Left hindlimb (tissue), 1 donor: Measurements from ENCODE around the gene ZNF165.
"Not testable (repeated sequence)": the region's sequence is repeated elsewhere in the genome, so short reads cannot be mapped to it uniquely, and the experiment has no call there.

Experiments
- DNase-seq: peaks from one replicate; pipeline ENCODE4 v3.0.0-alpha.2; 2018

Gene ZNF165

GRCh38 chr6:28080381-28080630 is at the start of gene ZNF165:
ZNF165 (plus strand) TSS chr6:28080568; CDS start chr6:28085481, 4,913 bp downstream.
- DNase-seq, result not testable (repeated sequence)

- DNase-seq, result no peak
These were observed 26.8 kb upstream of the ZNF165 start for GRCh38 chr6:28053584-28053983.

- no peak for DNase-seq
These were observed 20.0 kb upstream of the ZNF165 start for GRCh38 chr6:28060405-28060804.

- no peak for DNase-seq
These were observed 16.1 kb upstream of the ZNF165 start for GRCh38 chr6:28064272-28064671.

- DNase-seq, result no peak
These were observed 12.3 kb upstream of the ZNF165 start for GRCh38 chr6:28068067-28068466.

- DNase-seq, result not testable (repeated sequence)
These were observed 9.4 kb upstream of the ZNF165 start for GRCh38 chr6:28070968-28071367.

GRCh38 chr6:28078050-28078449 is 2.3 kb upstream of the ZNF165 start:
- no peak for DNase-seq

DNA sequence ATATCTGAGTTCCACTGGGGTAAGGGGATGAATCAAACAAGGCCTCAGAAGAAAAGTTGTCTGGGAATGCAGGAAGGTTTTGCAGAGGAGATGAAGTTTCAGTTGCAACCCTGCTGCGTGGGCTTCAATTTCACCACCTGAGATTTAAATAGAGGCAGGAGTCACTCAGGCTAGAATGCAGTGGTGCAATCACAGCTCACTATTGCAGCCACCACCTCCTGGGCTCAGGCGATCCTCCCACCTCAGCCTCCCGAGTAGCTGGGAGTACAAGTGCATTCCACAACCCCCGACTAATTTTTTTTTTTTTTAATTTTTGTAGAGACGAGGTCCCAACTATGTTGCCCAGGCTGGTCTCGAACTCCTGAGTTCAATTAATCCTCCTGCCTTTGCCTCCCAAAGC is 1.5 kb upstream of the ZNF165 start:
- no peak for DNase-seq

DNA sequence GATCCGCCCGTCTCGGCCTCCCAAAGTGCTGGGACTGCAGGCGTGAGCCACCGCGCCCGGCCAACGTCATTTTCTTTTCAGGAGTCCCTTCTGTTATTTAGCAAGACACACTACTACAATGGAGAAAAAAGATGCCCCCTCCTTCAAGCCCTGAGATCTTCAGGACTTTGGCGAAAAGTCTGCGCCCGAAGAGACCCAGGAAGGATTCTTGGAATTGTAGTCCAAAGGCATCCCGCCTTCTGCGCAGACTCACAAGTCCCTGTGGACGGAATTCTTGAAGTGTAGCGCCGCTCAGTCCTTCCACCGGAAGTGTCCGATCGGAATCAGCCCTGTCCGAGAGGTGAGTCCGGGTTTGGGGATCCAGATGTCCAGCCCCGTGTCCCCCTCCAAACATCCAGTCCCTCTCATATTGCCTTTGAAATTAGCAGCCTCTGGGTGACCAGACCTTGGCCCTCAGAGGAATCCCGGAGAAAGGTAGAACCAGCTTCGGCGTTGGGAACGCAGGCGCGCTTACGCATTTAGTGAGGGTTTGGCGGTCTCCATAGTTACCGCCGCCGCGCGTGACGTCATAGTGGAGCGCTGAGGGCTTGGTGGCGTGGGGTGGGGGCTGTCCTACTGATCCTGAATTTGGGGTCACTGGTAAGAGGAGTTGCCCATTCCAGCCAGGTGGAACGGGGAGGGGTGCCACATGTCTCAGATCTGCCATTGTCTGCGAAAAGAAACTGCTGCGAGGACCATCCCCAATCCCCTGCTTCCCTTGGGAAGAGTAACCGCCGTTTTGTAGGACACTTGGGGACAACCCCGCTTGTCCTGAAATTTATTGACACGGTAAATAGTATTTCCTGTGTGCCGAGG is 490 bp downstream of the ZNF165 start:
- DNase-seq, result peak; percentile 96

DNA sequence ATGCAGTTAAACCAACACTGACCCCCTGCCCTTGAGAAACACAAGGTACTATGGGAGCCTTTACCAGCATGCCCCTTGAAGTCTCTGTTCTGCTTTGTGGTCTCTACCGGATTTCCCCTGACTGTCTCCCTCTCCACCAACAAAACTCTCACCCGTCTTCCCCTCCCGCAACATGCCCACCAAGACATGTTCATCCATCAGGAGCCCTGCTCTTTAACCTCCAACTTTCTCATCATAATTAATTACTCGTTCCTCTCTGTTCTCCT is 1.1 kb downstream of the ZNF165 start:
- no peak for DNase-seq

- no peak for DNase-seq
These were observed 2.6 kb downstream of the ZNF165 start for GRCh38 chr6:28082939-28083338.

GRCh38 chr6:28089054-28089453 is 8.7 kb downstream of the ZNF165 start:
- no peak for DNase-seq

DNA sequence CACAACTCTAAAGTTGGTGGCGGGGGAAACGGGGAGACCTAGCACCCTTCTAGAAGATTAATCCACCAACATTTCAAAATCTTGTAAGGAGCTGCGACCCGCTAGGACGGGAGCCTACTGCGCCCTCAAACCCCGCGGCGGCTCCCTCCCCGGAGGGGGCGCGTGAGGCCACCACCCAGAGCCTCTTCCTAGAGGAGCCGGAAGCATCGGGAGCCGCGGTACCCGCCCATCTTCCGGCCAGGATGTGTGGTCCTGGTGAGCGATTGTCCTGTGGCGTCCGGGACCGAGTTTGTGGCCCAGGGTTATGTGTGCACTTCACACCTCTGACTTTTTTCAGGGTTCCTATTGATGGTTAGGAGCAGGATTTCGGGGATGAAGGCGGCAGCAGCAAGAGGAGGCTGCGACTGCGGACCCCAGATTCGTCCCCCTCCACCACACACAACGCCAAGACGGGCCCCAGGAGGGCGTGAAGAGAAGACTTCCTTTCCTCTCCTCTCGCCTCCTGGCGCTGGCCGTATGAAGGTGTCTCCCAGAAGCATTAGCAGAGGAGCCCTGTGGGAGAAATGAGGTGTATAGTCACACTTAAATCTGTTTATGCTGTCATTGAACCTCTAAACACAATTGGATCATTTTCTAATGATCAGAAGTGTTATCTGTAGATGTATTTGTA is 10.7 kb downstream of the ZNF165 start:
- DNase-seq, result peak; percentile 47

- not testable (repeated sequence) for DNase-seq
These were observed 21.9 kb downstream of the ZNF165 start for GRCh38 chr6:28102222-28102621.

DNA sequence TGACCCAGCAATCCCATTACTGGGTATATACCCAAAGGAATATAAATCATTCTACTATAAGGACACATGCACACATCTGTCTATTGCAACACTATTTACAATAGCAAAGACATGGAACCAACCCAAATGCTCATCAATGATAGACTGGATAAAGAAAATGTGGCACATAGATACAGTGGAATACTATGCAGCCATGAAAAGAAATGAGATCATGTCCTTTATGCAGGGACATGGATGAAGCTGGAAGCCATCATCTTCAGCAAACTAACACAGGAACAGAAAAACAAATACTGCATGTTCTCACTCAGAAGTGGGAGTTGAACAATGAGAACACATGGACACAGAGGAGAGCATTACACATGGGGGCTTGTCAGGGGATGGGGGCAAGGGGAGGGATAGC is 22.3 kb downstream of the ZNF165 start:
- not testable (repeated sequence) for DNase-seq

GRCh38 chr6:28104392-28105244 is 24.2 kb downstream of the ZNF165 start:
- peak; percentile 88 for DNase-seq

DNA sequence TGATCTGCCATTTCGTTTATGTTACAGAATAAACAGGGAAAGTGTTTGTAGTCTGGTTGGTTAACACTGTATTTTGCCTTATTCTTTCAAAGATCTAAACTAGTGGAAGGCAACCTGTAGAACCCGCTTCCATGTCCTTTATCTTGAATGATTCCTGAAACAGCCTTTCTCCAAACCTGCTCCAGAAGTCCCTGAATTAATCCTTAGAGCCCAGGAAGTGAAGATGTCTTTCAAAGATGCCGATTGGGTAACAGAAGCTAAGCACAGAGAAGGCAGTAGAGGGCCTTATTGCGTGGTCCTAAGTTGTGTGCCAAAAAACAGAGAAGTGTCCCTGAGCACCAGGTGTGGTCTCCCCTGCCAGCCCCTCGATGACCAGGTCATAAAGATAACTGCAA is 24.9 kb downstream of the ZNF165 start:
- DNase-seq, result no peak

DNA sequence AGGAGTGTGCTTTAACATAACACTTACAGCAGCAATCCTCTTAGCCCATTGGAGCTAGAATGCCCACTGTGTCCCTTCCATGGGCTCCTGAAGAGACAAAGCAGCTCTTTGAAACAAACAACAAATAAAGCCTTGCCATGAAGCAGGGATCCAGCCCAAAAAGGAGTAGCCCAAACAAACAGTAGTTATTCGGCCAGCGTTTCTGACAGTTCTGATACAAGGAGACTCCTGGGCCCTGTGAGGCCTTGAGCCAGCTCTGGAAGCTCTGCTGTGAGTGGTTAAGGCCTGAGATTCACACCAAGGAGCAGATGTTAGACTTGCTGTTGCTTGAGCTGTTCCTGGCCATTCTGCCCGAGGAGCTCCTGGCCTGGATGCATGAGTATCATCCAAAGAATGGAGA is 27.1 kb downstream of the ZNF165 start:
- no peak for DNase-seq

DNA sequence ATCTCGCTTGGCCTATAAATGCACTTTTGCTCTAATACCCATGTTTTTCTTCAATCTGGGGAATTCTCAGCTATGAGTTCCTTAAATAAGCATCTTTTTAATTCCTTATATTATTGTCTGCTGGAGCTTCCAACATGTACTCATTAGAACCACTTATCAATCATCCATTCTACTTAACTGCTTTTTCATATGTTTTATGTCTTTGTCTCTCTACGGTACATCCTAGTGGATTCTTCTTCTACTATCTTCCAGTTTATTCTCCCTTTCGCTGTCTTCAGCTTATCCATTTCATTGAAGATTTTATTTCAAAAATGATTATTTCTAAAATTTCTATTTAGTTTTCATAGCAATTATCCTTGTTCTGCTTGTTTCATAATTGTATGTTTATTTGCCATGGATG is 31.6 kb downstream of the ZNF165 start:
- no peak for DNase-seq

DNA sequence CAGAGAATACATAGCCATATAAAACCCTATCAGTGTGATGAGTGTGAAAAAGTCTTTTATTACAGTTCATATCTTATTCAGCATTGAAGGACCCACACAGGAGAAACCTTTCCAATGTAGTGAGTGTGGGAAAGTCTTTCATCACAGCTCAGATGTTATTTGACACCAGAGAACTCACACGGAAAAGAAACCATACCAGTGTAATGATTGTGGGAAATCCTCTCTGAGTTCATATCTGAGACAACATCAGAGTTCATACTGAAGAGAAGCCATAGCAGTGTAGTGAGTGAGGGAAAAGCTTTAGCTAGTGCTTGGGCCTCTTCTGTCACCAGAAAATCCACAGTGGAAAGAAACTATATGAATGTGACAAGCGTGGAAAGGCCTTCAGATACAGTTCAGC is 35.4 kb downstream of the ZNF165 start:
- no peak for DNase-seq

GRCh38 chr6:28117386-28118050 is 37.1 kb downstream of the ZNF165 start:
- no peak for DNase-seq

DNA sequence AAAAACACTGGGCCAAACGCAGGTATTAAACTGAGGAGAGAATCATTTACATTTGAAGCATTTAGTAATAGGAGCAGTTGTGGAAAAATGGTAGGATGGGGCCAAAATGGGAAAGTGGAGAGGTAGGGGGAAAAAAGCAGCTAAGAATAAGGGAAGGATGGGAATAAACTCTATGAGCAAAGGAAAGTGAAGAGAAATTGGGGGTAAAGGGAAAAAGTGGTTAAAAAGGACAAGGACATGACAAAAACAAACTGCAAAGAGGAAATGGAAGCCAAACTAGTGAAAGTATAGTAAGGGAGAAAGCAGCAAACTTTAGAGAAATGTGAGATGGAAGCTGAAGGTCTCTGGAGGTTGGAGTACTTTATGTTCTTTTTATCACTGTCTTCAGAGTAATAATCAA is 37.8 kb downstream of the ZNF165 start:
- no peak for DNase-seq

GRCh38 chr6:28121876-28122275 is 41.5 kb downstream of the ZNF165 start:
- DNase-seq, result no peak
